Stimulated activated CD8-positive, alpha-beta memory T cell treated with anti-CD3 and anti-CD28 coated beads, Interleukin-15, amount 100 ng/mL, for 4 hours (primary cell): ENCODE measurements around the gene LIFR.
"Not testable (repeated sequence)": the region's sequence is repeated elsewhere in the genome, so short reads cannot be mapped to it uniquely, and the experiment has no call there.

ENCODE experiments used
- DNase-seq, 2 donors: peaks; one replicate each; pipeline ENCODE4 v3.0.0-alpha.2; 2020; ENCODE audit warnings: low read depth in 2 of 2

Gene LIFR

GRCh38 chr5:38582293-38582974 is 26.0 kb upstream of the LIFR start:
- DNase-seq = no peak

- no peak for DNase-seq
These were observed 25.2 kb upstream of the LIFR start for GRCh38 chr5:38581597-38581996.

- DNase-seq = no peak
These were observed 22.7 kb upstream of the LIFR start for GRCh38 chr5:38579105-38579504.

- DNase-seq = no peak
These were observed 20.7 kb upstream of the LIFR start for GRCh38 chr5:38576961-38577684.

DNA sequence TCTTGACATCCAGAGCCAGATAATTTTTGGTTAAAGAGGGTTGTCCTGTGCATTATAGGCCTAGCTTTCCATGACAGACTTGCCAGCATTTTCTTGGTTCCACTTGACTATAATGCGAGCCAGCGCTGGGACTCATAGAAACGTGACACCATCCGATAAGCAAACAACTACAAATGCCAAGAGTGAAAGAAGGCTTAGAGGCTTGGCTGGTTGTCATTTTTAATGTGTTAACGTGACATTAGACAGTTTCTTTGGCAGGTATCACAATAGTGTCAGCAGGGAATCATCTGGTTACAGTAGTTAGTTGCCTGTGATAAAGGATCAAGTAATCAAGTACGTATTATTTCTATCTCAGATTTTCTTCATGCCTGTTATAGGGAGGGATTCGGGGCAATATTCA is 20.0 kb upstream of the LIFR start:
- DNase-seq = no peak

GRCh38 chr5:38575476-38575875 is 19.0 kb upstream of the LIFR start:
- DNase-seq = no peak

- no peak for DNase-seq
These were observed 17.6 kb upstream of the LIFR start for GRCh38 chr5:38574009-38574408.

DNA sequence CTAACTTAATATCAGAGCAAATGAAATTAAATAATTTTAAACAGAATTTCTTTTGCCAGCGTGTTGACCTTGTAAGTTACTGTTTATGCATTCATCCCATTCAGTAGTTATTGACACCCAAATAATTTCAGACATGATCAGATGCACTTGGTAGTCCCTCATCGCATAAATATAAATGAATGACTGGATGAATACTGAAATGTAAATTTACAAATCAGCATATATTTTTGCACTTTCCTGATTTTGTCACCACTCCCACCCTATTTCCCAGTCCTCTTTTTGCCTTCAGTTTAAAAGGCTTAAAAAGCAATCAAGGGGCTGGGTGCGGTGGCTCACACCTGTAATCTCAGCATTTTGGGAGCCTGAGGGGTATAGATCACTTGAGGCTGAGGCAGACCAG is 17.1 kb upstream of the LIFR start:
- DNase-seq = no peak

- no peak for DNase-seq
These were observed 12.7 kb upstream of the LIFR start for GRCh38 chr5:38569180-38569579.

GRCh38 chr5:38567306-38567705 is 10.9 kb upstream of the LIFR start:
- not testable (repeated sequence) for DNase-seq

DNA sequence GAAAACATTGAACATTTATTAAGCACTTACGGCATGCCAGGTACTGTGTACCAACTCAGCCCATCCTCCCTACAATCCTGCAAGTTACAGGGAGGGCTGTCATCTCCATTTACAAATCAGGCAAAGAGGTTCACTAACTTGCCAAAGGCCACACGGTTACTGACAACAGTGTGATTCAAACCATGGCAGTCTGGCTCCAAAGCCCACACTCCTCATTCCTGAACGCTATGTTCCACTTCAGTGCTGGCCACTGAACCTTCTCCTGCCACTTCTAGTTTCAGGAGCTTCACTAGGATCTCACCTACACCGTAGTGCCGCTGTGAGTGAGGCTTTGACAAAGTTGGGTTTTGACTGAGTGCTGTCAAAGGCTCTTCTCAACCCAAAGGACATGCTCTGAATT is 7.2 kb upstream of the LIFR start:
- DNase-seq = no peak

DNA sequence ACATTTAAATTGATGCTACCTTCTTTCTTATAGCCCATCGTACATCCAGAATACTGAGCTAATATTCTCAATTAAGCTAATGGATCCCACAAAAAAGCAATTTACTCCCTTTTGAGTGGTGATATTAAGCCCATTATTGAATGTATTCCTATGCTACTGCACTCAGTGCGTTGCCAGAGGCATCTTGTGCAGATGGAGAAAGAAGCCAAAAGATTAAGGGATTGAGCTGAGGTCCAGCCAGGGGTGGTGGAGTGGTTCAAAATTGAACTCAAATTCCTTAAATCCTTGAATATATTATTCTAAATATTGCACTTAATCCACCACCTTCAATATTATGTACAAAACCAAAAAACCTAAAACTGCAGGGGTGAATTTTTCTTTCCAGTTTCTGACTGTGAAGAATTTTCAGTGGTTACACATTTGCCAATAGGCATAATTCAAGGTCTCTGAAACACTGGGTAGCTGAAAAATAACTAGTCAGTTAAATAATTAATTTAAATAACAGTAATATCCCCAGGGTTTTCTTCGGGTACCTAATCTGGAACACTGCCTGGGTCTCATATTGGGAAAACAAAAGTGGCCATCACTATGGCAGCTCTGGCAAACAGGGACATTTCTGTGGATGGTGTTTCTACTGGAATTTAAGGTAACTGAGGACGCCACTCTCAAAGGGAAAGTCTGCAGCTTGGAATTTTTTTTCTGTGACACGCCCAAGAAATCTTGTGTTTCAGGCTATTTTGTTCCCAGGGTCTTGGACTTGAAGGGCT is 6.2 kb upstream of the LIFR start:
- DNase-seq = no peak

GRCh38 chr5:38559428-38559827 is 3.0 kb upstream of the LIFR start:
- no peak for DNase-seq

GRCh38 chr5:38557792-38558191 is 1.3 kb upstream of the LIFR start:
- DNase-seq = no peak

GRCh38 chr5:38557308-38557710 is 863 bp upstream of the LIFR start:
- no peak for DNase-seq

DNA sequence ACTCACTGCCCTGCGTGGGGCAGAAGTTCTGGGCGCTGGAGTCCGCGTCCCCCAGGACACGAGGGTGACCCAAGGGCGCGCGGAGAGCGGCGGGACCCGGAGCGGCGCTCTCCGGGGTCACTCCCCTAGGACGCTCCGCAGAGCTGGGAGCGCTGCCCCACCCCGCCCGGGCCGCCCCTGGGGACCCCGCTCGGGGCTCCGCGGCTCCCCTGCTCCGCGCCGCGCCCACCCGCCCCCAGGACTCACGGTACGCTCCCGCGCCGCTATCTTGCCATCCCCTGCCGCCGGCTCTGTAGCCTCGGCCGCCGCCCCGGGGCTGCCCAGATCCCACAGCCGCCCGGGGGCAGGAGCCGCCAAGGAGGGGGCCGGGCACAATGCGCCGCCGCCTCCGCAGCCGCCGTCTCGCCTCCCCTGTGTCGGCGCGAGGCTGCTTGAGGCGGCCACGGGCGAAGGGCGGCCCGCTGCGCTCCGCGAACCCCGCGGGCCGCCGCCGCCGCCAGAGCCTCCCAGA is 303 bp downstream of the LIFR start:
- DNase-seq = no peak

- no peak for DNase-seq
These were observed 925 bp downstream of the LIFR start for GRCh38 chr5:38555354-38556087.

DNA sequence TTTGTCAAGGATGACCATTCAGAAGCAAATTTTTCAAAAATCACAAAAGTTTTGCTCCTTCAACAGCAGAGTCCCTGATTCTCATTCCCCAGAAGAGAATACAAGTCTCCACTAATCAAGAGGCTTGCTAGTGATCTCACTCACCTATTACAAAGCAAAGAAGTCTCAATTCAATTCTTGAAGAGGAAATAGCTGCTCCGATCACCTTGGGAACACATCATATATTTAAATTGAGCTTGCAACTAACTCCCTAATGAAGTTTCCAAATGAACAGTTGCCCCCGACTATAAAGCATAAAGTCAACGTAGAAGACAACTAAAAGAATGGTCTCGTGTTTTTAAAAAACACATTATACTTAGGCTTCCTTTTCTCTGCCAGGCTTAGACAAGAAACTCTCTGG is 1.6 kb downstream of the LIFR start:
- DNase-seq = no peak

- DNase-seq = no peak
These were observed 2.0 kb downstream of the LIFR start for GRCh38 chr5:38554403-38554802.

GRCh38 chr5:38553001-38553521 is 3.4 kb downstream of the LIFR start:
- no peak for DNase-seq
